OCI-LY3 (cell line): ENCODE data around the gene HLA-F.

Source experiments
- EZH2phosphoT487 ChIP-seq: fragments of 200-600 bp; shearing (Covaris generic); IDR thresholded peaks from 2 replicates; pipeline ENCODE4 v1.6.1; 2018; ENCODE audit warnings: antibody characterized with exemption, mixed run types, low read depth
- TF ChIP-seq, protein P1 (sequence below): fragments of 200-600, 300-600 bp; sonication (generic); IDR thresholded peaks from 2 replicates; pipeline ENCODE4 v1.5.1; 2014; ENCODE audit warnings: antibody characterized with exemption, low read length, low read depth

GRCh38 chr6:29737707-29738630 lies 14.7 kb downstream of the HLA-F start:
- TF ChIP-seq, protein P1, sequence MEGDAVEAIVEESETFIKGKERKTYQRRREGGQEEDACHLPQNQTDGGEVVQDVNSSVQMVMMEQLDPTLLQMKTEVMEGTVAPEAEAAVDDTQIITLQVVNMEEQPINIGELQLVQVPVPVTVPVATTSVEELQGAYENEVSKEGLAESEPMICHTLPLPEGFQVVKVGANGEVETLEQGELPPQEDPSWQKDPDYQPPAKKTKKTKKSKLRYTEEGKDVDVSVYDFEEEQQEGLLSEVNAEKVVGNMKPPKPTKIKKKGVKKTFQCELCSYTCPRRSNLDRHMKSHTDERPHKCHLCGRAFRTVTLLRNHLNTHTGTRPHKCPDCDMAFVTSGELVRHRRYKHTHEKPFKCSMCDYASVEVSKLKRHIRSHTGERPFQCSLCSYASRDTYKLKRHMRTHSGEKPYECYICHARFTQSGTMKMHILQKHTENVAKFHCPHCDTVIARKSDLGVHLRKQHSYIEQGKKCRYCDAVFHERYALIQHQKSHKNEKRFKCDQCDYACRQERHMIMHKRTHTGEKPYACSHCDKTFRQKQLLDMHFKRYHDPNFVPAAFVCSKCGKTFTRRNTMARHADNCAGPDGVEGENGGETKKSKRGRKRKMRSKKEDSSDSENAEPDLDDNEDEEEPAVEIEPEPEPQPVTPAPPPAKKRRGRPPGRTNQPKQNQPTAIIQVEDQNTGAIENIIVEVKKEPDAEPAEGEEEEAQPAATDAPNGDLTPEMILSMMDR: peak; percentile 66
- no peak for TF ChIP-seq EZH2phosphoT487
